Activated T-cell treated with anti-CD3 and anti-CD28 coated beads, Interleukin-2, amount 50 U/mL, for 48 hours (primary cell): ENCODE measurements around the gene WWP2.
A peak's percentile ranks its signal among the peaks of the same experiment; 100 is the strongest.
"Not testable (repeated sequence)": the region's sequence is repeated elsewhere in the genome, so short reads cannot be mapped to it uniquely, and the experiment has no call there.

ENCODE experiments used
- DNase-seq, 2 experiments: peaks; one replicate each; pipeline ENCODE4 v3.0.0-alpha.2; 2020

The WWP2 gene

DNA sequence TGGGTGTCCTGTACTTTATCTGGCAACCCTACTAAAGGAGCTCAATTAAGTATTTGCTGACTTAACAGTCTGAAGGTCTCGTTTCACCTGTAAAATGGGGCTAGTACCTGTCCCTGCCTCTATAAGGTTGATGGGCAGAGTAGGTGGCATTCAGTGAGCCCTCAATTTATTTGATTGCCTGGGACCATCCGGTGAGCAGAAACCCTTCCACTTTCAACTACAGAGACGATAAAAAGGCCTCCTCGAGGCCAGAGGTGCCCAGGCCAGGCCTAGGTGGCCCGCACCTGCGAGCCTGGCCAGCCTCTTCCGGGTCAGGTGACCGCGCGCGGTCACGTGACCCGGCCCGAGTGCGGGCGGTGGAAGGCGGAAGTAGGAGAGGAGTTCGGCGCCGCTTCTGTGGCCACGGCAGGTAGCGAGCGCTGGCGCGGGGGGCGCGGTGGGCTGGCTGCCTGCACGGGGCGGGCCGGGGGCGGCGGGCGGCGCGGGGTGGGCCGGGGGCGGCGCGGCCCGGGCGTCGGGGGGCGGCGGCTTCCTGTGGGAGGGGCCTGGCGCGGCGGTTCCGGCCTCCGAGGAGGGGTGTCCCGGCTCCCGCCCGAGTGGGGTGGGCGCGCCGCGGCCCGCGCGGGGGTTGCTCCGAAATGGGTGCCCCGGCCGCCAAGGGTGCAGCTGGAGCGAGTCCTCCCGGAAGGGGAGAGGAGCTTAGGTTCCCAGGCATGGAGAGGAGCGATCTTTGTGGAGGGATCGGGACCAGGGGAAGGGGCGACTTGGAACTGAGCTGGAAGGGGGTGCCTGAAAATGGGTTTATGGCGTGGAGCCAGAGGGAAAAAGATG, at the start of gene WWP2:
TSS of gene WWP2 (plus strand) at position 350 of the 831 bp plus-strand sequence. CDS start 24,679 bp downstream, outside the sequence.
- peak; percentile 85 to 86 for DNase-seq

GRCh38 chr16:69712914-69713581, 49.1 kb upstream of the WWP2 start:
- no peak for DNase-seq

DNA sequence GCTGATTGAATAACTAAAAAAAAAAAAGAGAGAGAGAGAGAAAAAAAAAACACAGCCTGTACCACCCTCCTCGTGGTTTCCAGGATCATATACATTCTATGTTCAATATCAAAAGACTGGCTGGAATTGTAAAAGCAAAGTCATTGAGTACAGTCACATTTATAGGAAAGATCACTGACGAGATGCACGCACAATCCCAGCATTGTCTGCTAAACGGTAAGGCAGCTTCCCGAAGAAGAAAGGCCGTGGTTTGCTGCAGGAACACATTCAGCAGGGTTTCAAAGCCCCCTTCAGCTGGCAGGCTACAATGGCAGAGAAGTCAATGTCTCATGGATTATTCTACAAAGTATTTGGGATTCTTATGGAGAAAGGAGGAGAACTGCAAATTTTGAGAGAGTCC, 45.1 kb upstream of the WWP2 start:
- DNase-seq: no peak

DNA sequence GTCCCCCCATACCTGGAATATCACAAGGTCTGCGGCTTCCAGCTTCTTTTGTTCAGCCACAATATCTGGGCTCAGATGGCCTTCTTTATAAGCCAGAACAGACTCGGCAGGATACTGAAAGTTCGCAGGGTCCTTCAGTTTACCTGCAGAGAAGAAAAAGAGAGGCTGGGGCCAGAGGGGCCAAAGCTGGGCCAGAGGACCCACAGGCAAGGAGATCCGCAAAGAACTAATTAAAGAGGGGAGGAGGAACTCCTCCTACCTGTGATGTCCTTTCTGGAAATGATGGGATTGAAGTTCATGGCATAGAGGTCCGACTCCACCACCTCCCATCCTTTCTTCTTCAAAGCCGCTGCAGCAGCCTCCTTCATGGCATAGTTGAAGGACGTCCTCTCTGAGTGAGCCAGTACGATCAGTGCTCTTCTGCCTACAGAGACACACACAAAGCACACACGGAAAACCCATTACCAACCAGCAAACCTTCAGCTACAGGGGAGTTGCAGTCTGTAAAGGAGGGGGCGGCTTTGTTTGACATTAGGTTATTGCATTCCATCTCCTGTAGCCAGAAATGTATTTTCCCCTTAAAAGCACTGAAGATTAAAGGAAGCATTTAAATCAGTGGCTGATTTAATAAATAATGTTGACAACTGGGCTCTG, 43.9 kb upstream of the WWP2 start:
- no peak for DNase-seq

DNA sequence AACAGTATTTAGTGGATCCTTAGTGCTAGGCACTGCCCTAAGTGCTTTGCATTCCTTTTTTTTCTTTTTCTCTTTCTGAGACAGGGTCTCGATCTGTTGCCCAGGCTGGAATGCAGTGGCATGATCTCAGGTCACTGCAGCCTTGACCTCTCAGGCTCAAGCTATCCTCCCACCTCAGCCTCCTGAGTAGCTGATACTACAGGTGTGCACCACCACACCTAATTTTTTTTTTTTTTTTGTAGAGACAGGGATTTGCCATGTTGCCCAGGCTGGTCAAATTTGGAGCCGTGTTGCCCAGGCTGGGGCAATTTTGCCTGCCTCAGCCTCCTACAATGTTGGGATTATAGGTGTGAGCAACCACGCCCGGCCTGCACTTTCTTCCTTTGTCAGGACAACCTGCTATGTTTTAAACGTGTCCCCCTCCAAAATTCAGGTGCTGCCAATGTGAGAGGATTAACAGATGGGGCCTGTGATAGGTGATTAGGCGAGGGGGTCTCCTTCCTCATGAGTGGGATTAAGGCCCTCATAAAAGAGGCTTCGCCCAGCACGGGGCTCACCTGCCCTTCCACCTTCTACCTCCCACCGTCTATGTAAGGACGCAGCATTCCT, 41.2 kb upstream of the WWP2 start:
- DNase-seq: no peak

DNA sequence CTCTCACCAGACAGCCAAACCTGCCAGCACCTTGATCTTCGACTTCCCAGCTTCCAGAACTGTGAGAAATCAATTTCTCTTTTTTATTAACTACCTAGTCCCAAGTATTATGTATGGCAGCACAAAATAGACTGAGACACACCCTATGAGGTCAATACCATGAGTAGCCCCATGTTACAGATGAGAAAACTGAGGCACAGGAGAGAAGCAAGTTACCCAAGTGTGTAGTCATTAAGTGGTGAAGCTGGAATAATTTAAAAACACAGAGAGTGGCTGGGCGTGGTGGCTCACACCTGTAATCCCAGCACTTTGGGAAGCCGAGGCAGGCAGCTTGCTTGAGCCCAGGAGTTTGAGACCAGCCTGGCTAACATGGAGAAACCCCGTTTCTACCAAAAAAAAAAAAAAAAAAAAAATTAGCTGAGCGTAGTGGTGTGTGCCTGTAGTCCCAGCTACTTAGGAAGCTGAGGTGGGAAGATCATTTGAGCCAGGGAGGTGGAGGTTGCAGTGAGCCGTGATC, 40.6 kb upstream of the WWP2 start:
- no peak for DNase-seq

- peak in 1 of 2 experiments; percentile 1 for DNase-seq
These were observed 37.7 kb upstream of the WWP2 start for GRCh38 chr16:69724414-69724873.

GRCh38 chr16:69724981-69725479, 37.1 kb upstream of the WWP2 start:
- no peak for DNase-seq

DNA sequence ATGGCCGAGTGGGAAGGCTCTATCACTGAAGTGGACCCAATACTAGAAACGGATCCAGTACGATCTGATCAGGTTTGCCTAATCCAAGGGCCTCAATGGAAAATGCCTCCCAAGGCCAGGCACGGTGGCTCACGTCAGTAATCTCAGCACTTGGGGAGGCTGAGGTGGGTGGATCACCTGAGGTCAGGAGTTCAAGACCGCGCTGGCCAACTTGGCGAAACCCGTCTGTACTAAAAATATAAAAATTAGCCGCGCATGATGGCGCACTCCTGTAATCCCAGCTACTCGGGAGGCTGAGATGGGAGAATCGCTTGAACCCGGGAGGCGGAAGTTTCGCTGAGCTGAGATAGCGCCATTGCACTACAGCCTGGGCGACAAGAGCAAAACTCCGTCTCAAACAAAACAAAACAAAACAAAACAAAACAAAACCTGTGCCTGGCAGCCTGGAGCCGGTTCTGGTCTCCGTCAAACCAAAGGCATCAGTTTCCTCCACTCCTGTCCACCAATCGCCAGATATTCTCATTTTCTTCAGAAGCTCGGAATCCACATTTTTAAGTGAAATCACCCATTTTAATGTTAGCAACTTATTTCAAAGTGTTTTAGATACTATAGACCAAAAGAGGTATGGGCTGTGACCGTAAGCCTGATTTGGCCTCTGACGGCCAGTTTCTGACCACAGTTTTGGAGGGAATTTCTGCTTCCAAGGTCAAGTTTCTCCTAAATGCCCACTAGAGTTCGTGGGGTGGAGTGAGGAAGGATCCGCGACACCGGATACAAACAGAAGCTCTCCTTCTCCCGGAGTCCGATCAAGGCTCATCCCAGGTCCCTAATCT, 36.4 kb upstream of the WWP2 start:
- DNase-seq: no peak

GRCh38 chr16:69726313-69727060, 35.6 kb upstream of the WWP2 start, which contains the start of gene NQO1:
NQO1 (minus strand) TSS chr16:69726560; CDS start chr16:69726439, 121 bp downstream.
- DNase-seq: peak; percentile 94 to 95

GRCh38 chr16:69727916-69728270, 34.2 kb upstream of the WWP2 start:
- no peak for DNase-seq

DNA sequence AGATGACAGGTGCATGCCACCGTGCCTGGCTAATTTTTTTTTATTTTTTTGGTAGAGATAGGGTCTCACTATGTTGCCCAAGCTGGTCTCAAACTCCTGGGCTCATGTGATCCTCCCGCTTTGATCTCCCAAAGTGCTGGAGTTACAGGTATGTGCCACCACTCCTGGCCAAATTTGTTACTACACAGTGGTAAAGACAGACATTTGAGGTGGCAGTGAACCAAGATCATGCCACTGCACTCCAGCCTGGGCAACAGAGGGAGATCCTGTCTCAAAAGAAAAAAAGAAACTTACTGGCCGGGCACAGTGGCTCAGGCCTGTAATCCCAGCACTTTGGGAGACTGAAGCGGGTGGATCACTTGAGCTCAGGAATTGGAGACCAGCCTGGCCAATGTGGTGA, 33.1 kb upstream of the WWP2 start:
- not testable (repeated sequence) for DNase-seq

GRCh38 chr16:69731280-69731679, 30.9 kb upstream of the WWP2 start:
- not testable (repeated sequence) for DNase-seq

- no peak for DNase-seq
These were observed 30.0 kb upstream of the WWP2 start for GRCh38 chr16:69732101-69732500.

DNA sequence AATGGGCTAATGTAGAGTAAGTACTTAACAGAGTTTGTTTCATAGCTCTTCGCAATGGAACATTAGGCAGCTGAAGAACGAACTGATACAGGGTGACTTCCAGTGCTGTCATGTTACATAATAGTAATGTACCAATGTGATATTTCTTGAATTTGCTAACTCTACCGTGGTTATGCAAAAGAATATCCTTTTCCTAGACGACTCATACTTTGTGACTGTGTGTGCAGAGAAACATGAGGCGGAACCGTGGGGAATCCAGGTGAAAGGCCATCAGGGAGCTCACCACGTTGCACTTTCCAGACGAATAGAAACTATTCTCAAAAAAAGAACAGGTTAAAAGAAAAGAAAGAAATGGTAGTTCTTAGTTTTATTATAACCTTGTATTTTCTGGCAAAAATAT, 20.6 kb upstream of the WWP2 start:
- DNase-seq: no peak

- DNase-seq: no peak
These were observed 19.9 kb upstream of the WWP2 start for GRCh38 chr16:69741951-69742904.

DNA sequence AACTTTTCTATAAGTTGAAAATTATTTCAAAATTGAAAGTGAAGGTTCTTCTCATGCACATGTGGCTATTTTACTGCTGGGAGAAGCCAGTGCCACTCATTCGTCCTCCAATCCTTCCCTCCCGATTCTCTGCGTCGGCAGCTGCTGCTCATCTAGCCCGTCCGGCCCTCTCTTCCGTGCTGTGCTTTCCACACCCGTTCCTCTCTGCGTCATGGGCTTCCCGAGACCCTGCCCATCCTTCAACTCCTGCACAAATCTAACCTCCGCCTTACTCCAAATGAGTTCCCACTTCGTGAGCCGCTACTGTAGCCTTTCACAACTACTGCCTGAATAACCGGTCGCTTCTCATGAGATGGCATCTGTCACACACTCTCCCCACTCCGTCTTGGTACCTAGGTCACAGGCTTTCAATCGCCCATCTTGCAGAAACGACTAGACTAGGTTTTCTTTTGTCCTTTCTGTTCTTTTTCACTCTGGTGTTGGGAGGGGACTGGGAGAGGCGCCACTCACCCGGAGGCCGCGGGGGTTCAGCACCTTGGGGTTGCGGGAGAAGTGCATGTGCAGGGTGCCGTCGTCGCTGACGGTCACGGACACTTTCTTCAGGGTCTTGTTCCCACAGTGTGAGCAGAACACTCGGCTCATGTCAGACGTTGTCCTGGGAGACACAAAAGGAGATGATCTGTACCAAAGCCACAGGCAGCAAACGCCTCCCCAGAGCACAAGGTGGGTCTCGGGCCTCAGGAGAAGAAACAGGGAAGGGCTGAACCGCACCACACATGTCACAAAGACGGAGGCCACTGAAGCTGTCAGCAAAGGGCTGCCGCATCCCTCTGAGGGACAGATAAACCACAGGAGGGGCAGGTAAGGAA, 17.5 kb upstream of the WWP2 start:
- DNase-seq: no peak

- no peak for DNase-seq
These were observed 16.9 kb upstream of the WWP2 start for GRCh38 chr16:69745232-69745612.

DNA sequence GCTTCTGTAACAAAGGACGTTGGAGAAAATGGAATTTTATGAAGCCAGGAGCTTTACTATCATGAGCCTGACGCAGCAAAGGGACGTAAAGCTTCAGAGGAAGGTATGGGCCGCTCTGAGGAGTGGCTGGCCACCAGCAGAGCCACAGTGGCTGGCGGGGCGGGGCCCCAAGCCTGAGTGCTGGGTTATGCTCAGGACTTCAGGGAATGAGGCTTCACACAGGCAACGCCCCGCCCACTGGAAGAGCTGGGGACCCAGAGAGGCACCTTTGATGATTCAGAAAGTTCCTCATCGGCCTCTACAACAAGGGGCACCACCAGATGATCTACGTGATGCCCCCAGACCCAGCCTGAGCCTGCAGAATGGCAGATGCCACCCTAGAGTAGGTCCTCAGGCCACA, 16.2 kb upstream of the WWP2 start:
- DNase-seq: no peak
